ENCODE measurements around the gene NTM. TPM values are rescaled to one million over a fixed set of nuclear protein-coding genes. Genes with fewer than 3 reads are reported as not detected.

NTM gene
- total RNA-seq, 1 donor from 2014 or later: not detected

- Mint-ChIP-seq H3K36me3 (ENCODE audit: low read depth) (no peaks in the 10 kb centered on the region), H3K27me3 (ENCODE audit: insufficient read depth) (no peaks in the 10 kb centered on the region), H3K9me3 (no peaks in the 10 kb centered on the region)
Measured at GRCh38 chr11:131385763-131386390, 15.5 kb downstream of the NTM start.

DNA sequence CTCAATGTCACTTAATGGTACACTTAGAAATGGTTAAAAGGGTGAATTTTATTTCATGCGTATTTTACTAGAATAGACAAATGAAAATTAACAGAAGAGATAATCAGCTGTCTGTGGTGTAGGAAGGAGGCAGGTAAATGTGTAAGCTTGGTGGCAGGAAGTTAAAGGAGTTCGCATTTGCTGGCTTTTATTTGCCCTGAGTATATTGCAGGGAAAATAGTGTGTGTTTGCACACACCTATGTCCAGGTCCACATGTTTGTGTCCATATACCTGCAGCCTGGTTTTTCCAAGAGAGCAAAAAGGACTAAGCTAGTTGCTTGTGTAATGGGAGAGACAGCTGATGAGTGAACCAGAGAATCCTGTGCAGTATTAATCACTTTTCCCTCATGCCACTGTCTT is 16.0 kb downstream of the NTM start:
- no peak for DNase-seq (ENCODE audit: low spot score)
- intact Hi-C loops (cut with micrococcal nuclease): no loop called here
- H3K4me3 Mint-ChIP-seq: no peak overlapping the region
- no peak overlapping the region for H3K27ac Mint-ChIP-seq
- no peaks in the 10 kb centered on the region for H3K9me3 Mint-ChIP-seq
- no peaks in the 10 kb centered on the region for H3K4me1 Mint-ChIP-seq (ENCODE audit: low read depth)
- H3K36me3 Mint-ChIP-seq (ENCODE audit: low read depth): no peaks in the 10 kb centered on the region
- no peaks in the 10 kb centered on the region for H3K27me3 Mint-ChIP-seq (ENCODE audit: insufficient read depth)

More at GRCh38 chr11:131385763-131386390, 15.5 kb downstream of the NTM start:
- Mint-ChIP-seq H3K27ac (no peak overlapping the region), H3K4me1 (ENCODE audit: low read depth) (no peaks in the 10 kb centered on the region), H3K4me3 (no peak overlapping the region)
- no peak for DNase-seq (ENCODE audit: low spot score)
- intact Hi-C loops (cut with micrococcal nuclease): no loop called here

DNA sequence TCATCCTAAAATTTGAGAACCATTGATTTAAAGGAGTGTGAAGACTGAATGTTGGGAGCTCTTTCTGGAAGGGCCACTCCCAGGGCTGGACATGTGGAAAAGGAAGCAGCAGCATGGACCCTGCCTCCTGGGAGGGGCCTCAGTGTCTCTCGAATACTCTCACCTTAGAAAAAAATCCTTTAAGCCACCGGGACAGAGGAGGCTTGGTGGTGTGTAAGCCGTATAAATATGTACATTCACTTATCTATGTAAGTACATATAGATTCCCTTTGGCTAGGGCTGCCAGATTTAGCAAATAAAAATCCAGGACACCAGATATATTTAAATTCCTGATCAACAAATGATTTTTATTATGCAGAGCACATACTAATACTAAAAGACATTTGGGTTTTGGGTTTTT is 17.6 kb downstream of the NTM start:
- intact Hi-C loops (cut with micrococcal nuclease): no loop called here
- Mint-ChIP-seq H3K4me1 (ENCODE audit: low read depth) (no peaks in the 10 kb centered on the region), H3K36me3 (ENCODE audit: low read depth) (no peaks in the 10 kb centered on the region), H3K27ac (no peak overlapping the region), H3K9me3 (no peaks in the 10 kb centered on the region), H3K27me3 (ENCODE audit: insufficient read depth) (no peaks in the 10 kb centered on the region), H3K4me3 (no peak overlapping the region)
- no peak for DNase-seq (ENCODE audit: low spot score)

- Mint-ChIP-seq H3K4me1 (ENCODE audit: low read depth) (no peaks in the 10 kb centered on the region), H3K4me3 (no peak overlapping the region), H3K9me3 (no peaks in the 10 kb centered on the region), H3K27me3 (ENCODE audit: insufficient read depth) (no peaks in the 10 kb centered on the region), H3K36me3 (ENCODE audit: low read depth) (no peaks in the 10 kb centered on the region), H3K27ac (no peak overlapping the region)
- DNase-seq (ENCODE audit: low spot score): no peak
- intact Hi-C loops (cut with micrococcal nuclease): no loop called here
Measured at GRCh38 chr11:131389582-131389981, 19.2 kb downstream of the NTM start.

DNA sequence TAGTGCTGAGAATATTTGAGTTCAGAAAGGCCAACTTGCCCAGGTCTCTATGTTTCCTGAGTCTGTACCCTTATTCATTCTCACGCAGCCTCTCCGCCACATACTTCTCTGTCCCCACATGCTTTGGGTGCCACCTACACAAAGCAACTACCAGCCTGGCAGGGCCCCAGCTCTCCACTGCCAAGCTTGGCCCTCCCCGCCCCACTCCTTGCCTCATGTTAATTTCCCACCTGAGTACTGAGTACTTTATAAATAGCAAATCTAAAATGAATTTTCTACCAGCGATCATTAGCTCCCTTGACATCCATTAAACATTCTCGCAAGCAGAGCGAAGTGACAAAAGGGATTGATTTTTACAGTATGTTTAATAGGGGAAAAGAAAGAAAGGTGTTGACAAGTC is 20.8 kb downstream of the NTM start:
- H3K9me3 Mint-ChIP-seq: no peaks in the 10 kb centered on the region
- no peaks in the 10 kb centered on the region for H3K27me3 Mint-ChIP-seq (ENCODE audit: insufficient read depth)
- H3K36me3 Mint-ChIP-seq (ENCODE audit: low read depth): no peaks in the 10 kb centered on the region
- intact Hi-C loops (cut with micrococcal nuclease): no loop called here
- H3K4me1 Mint-ChIP-seq (ENCODE audit: low read depth): no peaks in the 10 kb centered on the region
- no peak for DNase-seq (ENCODE audit: low spot score)
- no peak overlapping the region for H3K27ac Mint-ChIP-seq
- no peak overlapping the region for H3K4me3 Mint-ChIP-seq

DNA sequence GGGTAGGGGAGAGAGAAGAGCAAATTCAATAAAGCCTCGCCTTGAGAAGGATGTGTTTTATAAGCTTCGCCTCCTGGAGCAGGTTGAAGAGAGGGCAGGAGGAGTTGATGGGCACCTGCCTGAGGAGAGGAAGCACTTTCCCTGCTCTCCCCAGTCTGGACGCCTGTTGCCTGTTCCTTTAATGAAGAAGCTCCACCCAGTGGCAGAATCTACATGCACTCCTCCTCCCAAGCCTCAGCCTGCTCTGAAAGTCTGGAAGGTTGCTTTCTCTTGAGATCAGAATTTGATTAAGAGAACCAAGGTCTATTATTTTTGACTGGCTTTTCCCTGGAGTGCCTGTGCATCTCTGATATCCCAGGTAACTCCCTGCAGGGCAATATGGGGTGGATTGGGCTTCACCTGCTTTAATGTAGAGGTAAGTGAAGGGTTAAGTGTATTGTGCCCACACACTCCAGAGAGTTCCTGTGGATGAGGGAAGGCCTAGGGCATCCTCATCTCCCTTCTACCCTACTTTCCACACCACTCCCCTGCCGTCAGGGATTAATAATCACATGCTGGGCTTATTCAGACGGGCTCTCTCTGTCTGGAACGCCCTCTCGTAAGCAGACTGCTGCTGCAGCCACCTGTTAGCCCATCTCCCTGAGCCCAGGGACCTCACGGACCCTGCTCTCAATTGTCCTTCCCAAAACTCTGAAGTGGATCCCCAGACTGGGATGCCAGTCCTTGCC is 22.3 kb downstream of the NTM start:
- H3K36me3 Mint-ChIP-seq (ENCODE audit: low read depth): no peaks in the 10 kb centered on the region
- no peaks in the 10 kb centered on the region for H3K27me3 Mint-ChIP-seq (ENCODE audit: insufficient read depth)
- DNase-seq (ENCODE audit: low spot score): no peak
- intact Hi-C loops (cut with micrococcal nuclease): no loop called here
- no peak overlapping the region for H3K27ac Mint-ChIP-seq
- H3K9me3 Mint-ChIP-seq: no peaks in the 10 kb centered on the region
- H3K4me3 Mint-ChIP-seq: no peak overlapping the region
- no peaks in the 10 kb centered on the region for H3K4me1 Mint-ChIP-seq (ENCODE audit: low read depth)

- intact Hi-C loops (cut with micrococcal nuclease): no loop called here
- Mint-ChIP-seq H3K27ac (no peak overlapping the region), H3K9me3 (no peaks in the 10 kb centered on the region), H3K4me3 (no peak overlapping the region), H3K36me3 (ENCODE audit: low read depth) (no peaks in the 10 kb centered on the region), H3K4me1 (ENCODE audit: low read depth) (no peaks in the 10 kb centered on the region), H3K27me3 (ENCODE audit: insufficient read depth) (no peaks in the 10 kb centered on the region)
- no peak for DNase-seq (ENCODE audit: low spot score)
Measured at GRCh38 chr11:131393691-131394090, 23.3 kb downstream of the NTM start.

DNA sequence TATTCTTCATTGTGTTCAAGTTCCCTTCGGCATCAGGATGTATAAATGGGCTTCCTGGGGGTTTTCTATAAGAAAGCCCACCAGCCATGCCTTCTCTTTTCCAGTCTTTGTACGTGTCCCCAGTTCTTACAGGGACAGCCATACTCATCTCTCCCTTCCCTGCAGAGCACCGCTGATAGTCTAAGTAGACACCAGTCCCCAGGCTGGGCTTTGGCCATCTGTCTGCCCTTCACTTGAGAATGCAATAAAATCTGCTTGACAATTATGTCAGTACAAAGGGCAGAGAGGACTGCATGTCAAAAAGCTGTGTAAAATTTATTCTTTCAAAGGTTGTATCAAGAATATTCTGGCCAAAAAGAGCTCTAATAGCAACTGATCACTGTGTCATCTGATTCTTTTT is 27.3 kb downstream of the NTM start:
- H3K36me3 Mint-ChIP-seq (ENCODE audit: low read depth): no peaks in the 10 kb centered on the region
- no peaks in the 10 kb centered on the region for H3K27me3 Mint-ChIP-seq (ENCODE audit: insufficient read depth)
- DNase-seq (ENCODE audit: low spot score): no peak
- intact Hi-C loops (cut with micrococcal nuclease): no loop called here
- no peak overlapping the region for H3K27ac Mint-ChIP-seq
- H3K9me3 Mint-ChIP-seq: no peaks in the 10 kb centered on the region
- H3K4me1 Mint-ChIP-seq (ENCODE audit: low read depth): no peaks in the 10 kb centered on the region
- H3K4me3 Mint-ChIP-seq: no peak overlapping the region

DNA sequence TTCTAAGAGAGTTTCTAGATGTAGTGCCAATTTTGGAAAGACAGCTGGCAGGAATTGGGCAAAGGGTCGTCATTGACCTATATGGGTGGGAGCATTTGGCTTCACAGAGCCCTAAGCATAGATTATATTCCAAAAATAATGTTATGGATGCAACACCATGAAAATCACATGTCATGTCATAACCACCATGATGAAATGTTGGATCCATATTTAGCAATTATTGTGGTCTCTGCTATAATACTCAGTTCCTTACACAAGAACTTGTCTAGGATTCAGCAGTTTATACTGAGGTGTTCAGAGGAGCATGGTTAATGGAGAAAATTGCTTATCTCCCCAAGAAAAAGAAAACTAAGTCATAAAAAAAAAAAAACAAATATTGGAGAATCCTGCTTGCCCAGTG is 31.6 kb downstream of the NTM start:
- H3K9me3 Mint-ChIP-seq: no peaks in the 10 kb centered on the region
- no peaks in the 10 kb centered on the region for H3K27me3 Mint-ChIP-seq (ENCODE audit: insufficient read depth)
- no peaks in the 10 kb centered on the region for H3K36me3 Mint-ChIP-seq (ENCODE audit: low read depth)
- H3K27ac Mint-ChIP-seq: no peak overlapping the region
- DNase-seq (ENCODE audit: low spot score): no peak
- no peak overlapping the region for H3K4me3 Mint-ChIP-seq
- intact Hi-C loops (cut with micrococcal nuclease): no loop called here
- no peaks in the 10 kb centered on the region for H3K4me1 Mint-ChIP-seq (ENCODE audit: low read depth)

GRCh38 chr11:131404010-131404409 is 33.6 kb downstream of the NTM start:
- H3K27ac Mint-ChIP-seq: no peak overlapping the region
- H3K27me3 Mint-ChIP-seq (ENCODE audit: insufficient read depth): no peaks in the 10 kb centered on the region
- H3K4me3 Mint-ChIP-seq: no peak overlapping the region
- no peaks in the 10 kb centered on the region for H3K36me3 Mint-ChIP-seq (ENCODE audit: low read depth)
- no peak for DNase-seq (ENCODE audit: low spot score)
- intact Hi-C loops (cut with micrococcal nuclease): no loop called here
- no peaks in the 10 kb centered on the region for H3K4me1 Mint-ChIP-seq (ENCODE audit: low read depth)
- no peaks in the 10 kb centered on the region for H3K9me3 Mint-ChIP-seq

- Mint-ChIP-seq H3K9me3 (no peaks in the 10 kb centered on the region), H3K27me3 (ENCODE audit: insufficient read depth) (no peaks in the 10 kb centered on the region), H3K36me3 (ENCODE audit: low read depth) (no peaks in the 10 kb centered on the region), H3K4me3 (no peak overlapping the region), H3K4me1 (ENCODE audit: low read depth) (no peaks in the 10 kb centered on the region), H3K27ac (no peak overlapping the region)
- DNase-seq (ENCODE audit: low spot score): no peak
- intact Hi-C loops (cut with micrococcal nuclease): no loop called here
Measured at GRCh38 chr11:131408025-131408640, 37.7 kb downstream of the NTM start.

DNA sequence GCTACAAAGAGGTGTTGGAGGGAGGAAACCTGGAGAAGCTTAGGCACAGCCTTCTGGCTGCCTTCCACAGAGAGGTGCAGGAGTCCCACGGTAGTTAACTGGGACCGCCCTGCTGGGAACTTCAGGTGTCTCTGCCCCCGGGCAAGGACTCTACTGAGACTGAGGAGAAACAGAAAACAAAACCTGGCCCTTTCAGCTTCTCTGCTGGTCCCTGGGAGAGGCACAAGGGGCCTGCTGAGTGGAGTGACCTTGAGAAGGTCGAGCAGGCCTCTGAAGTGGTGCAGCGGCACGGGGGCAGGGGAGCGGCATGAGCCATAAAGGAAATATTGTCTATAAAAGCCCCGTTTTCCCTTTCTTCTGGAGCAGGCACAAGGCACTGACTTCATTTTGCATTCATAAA is 38.9 kb downstream of the NTM start:
- DNase-seq (ENCODE audit: low spot score): no peak
- no peak overlapping the region for H3K4me3 Mint-ChIP-seq
- H3K36me3 Mint-ChIP-seq (ENCODE audit: low read depth): no peaks in the 10 kb centered on the region
- H3K27ac Mint-ChIP-seq: no peak overlapping the region
- no peaks in the 10 kb centered on the region for H3K4me1 Mint-ChIP-seq (ENCODE audit: low read depth)
- H3K27me3 Mint-ChIP-seq (ENCODE audit: insufficient read depth): no peaks in the 10 kb centered on the region
- no peaks in the 10 kb centered on the region for H3K9me3 Mint-ChIP-seq
- intact Hi-C loops (cut with micrococcal nuclease): no loop called here

GRCh38 chr11:131411636-131412035 is 41.2 kb downstream of the NTM start:
- Mint-ChIP-seq H3K9me3 (no peaks in the 10 kb centered on the region), H3K4me3 (no peak overlapping the region), H3K27me3 (ENCODE audit: insufficient read depth) (no peaks in the 10 kb centered on the region), H3K27ac (no peak overlapping the region), H3K4me1 (ENCODE audit: low read depth) (no peaks in the 10 kb centered on the region), H3K36me3 (ENCODE audit: low read depth) (no peaks in the 10 kb centered on the region)
- no peak for DNase-seq (ENCODE audit: low spot score)
- intact Hi-C loops (cut with micrococcal nuclease): no loop called here
